GM18519 (cell line): ENCODE measurements around the gene GNAQ.
"Not testable (repeated sequence)": the region's sequence is repeated elsewhere in the genome, so short reads cannot be mapped to it uniquely, and the experiment has no call there.

Source experiments
- ATAC-seq: cut with Tn5 transposase; IDR thresholded peaks from one replicate; pipeline ENCODE4 v1.9.1; 2021; ENCODE audit warnings: mild to moderate bottlenecking, moderate library complexity; ENCODE audit not compliant: unreplicated experiment, low FRiP score

Gene GNAQ

DNA sequence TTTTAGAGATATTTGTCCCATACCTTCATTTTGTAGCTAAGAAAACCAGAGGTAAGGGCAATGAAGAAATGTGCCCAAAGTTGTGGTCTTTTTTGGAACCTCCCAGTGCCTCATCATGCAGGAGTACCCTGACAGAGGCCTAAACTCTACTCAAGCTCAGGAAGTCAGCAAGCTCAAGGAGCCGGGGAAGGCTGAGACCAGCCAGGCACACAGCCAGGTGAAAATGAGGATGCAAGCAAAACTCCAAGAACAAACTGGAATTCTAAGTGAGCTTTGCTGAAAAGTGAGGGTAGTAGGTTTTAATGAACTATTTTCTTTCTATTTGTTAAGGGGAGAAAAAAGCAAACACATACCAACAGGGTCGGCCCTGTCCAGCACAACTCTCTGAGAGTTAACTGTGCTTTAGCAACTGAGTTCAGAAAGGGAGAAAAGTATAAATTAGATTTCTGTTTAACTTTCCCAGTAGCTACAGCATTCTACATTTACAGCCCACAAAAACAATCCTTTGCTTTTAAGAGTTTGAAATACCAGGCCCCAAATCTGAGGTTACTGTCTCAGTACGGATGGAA lies 146.4 kb downstream of the GNAQ start:
- ATAC-seq = no peak

DNA sequence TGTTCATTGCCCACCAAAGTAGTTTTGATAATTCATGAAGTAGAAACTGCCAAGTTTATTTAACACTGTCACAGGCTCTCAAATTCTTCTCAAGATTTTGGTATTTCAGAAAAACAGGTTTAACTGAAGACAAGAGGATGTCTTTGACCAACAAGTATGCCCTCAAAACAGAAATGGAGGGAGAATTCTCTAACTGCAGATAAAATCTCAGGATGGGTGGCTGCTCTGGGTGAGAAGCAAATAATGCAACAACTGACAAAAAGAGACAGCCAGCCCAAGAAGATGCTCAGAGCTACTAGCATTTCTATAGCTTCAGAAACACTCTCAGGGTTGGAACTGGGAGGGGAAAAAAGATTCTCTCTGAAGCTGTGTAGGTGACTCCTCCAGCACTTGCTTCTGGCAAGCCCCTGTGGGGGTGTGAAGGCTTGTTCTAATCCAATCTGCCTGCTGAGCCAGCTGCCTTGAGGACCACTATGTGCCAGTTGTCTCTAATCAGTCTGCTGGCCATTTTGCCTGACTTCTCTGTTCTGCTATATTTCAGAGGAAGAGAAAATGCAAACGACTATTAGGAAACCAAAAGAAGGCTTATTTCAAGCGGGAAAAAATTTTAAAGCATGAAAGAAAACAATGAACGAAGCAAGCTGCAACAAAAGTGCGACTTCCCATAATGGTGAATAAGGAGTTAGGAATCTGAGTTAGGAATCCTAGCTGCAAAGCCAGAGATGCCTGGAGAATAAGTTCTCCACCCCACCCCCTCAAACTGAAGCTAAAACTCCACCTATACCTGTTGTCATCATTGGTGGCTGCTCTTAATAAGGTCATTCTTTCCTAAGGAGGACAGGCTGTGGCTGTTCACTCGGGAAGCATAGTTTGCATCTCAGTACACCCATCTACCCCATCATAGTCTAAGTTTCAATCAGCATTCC lies 147.5 kb downstream of the GNAQ start:
- no peak for ATAC-seq

DNA sequence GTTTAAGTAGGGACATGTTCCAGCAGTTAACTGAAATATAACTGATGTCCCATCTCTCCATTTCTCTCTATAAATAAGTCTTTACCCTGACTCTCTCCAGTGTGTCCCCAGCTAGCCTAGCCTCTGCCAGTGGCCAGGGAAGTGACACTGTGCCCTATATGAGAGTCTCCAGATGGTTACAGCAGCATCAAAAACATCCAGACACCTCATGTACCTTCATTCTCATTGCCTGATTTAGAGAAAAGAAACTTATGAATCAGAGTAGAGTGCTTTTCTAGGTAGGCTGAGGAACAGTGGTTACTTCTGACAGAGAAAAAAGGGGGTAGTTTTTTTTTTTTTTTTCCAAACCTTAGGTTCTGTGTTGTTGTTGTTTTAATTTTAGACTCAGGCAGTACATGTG lies 148.5 kb downstream of the GNAQ start:
- no peak for ATAC-seq

DNA sequence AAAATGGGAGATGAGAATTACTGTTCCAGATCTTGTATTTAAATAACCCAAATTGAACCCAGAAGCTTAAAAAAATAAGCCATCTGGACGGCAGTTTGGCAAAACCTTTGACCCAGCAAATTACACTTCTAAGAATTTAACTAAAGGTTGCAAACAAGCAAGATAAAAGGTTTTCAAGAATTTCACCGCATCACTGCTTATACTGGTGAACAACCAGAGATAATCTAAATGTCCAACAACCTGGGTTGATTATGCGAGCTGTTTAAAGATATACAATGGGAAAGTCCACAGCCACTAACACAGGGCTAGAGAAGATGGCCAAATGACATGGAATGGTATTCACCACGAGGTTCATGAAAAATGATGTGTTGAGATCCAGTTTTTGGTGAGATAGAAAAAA lies 149.3 kb downstream of the GNAQ start:
- ATAC-seq = no peak

DNA sequence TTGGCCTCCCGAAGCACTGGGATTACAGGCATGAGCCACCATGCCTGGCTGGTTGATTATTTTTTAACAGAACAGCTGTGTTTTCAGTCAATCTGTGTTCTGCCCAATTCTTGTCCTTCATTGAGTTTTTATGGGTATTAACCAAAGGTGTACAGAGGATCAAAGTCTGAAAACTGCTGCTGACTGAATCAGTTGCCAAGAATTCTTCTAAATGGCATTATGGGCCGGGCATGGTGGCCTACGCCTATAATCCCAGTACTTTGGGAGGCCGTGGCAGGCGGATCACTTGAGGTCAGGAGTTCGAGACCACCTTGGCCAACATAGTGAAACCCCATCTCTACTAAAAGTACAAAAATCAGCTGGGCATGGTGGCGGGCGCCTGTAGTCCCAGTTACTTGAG lies 150.0 kb downstream of the GNAQ start:
- not testable (repeated sequence) for ATAC-seq

DNA sequence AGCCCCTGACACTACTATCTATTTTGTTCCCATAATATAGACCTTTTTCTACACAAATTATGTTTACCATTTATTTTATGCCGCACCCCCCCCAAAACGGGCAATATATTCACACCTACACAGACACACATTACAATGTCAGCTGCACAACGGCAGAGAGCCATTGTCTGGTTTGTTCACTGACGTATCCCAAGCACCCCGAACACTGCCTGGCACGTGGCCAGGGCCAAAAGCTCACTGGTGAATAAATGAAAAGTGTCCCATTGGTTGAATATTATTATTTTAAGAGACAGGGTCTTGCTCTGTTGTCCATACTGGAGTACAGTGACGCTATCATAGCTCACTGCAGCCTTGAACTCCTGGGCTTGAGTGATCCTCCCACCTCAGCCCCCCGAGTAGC lies 150.5 kb downstream of the GNAQ start:
- ATAC-seq = no peak

DNA sequence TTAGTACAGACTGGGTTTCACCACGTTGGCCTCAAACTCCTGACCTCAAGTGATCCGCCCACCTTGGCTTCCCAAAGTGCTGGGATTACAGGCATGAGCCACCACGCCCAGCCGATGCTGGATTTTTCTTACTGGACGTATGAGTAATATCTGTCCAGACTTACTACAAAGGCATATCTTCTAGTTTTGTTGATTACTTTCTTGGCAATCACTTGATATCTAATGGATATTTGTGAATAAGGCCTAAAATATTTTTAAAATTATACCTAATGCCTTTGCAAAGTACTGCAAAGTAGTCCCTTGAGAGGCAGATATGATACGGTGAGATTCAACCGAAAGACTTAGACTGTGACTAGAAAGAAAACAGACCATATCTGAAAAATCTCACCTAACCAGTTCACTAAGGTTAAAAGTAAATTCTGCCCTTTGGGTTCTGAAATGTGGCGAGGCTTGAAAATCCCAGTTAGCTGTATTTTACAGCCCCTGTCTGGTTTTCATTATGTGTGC lies 152.1 kb downstream of the GNAQ start:
- ATAC-seq = no peak

DNA sequence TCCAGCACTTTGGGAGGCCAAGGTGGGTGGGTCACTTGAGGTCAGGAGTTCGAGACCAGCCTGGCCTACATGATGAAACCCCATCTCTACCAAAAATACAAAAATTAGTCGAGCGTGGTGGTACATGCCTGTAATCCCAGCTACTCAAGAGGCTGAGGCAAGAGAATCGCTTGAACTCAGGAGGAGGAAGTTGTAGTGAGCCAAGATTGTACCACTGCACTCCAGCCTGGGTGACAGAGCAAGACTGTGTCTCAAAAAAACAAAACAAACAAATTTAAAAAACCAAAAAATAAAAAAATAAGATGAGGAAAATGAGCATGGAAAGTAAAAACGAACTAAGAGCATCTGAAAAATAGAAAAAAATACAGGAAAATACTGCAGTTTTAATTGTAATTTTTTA lies 152.8 kb downstream of the GNAQ start:
- ATAC-seq = not testable (repeated sequence)

DNA sequence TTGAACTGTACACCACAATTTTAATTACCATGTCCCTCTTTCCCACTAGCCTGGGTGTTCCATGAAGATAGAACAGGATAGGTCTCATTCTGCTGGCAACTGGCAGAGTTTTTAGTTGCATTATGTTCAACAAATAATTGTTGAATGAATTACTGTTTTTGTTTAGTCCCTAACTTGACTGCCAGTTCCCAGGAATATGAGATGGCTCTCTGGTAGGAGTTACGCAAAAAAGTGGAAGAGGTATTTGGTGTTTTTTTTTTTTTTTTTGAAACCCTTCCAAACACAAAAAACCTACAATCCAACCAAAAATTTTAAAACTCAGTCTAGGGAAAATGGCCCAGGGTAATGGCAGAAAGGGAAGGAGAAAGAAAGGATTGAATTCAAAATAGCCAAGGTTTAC lies 153.6 kb downstream of the GNAQ start:
- no peak for ATAC-seq

DNA sequence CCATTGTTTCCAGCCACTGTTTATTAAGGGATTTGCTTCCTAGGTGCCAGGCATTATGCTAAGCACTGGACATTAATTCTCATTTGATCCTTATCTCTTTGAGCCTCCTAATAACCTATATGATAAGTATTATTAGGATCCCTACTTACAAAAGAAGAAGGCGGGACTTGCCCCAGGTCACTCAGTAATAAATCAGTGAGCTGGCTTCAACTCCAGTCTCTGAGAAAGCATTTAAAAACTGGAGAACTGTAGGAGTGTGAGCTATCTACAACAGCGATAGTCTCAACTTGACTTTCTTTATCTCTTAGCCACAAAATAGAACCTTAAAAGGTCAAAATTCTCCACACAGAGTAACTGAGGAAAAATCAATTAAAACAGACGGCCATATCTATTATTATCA lies 155.0 kb downstream of the GNAQ start:
- ATAC-seq = no peak

DNA sequence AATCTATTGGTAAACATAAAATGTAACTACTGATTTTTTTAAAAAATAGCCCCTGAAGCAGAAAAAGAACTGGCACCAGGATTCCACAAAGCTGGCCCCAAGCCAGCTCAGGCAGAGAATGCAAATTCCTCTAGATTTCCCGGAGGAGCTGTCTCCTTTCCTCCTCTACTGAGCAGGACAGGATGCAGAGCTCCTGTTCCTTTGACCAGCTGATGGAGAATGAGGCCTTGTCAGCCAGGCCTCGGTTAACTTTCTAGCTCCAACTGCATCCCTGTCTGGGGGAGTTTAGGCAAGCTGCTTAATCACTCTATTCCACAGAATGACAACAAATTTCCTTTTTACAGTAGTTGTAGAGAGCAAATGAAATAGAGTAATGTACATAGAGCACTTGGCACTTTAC lies 155.5 kb downstream of the GNAQ start:
- ATAC-seq = no peak

DNA sequence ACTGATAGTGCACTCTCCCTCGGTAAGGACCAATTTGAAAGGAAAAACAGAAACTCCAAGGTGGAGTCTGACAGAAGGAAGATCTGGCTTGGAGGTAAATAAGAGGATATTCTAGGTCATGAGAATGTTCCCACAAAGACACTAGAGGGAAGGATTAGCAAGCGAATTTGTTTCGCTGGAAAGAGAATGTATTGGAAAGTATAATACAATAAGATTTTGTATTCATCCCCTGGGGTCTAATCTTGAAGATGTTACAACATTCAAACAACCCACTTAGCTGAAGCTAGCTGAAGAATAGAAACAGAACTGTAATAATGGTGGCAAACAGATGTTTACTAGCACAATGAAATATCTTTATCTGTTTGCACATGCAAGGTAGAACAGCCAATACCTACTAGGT lies 158.7 kb downstream of the GNAQ start:
- no peak for ATAC-seq

DNA sequence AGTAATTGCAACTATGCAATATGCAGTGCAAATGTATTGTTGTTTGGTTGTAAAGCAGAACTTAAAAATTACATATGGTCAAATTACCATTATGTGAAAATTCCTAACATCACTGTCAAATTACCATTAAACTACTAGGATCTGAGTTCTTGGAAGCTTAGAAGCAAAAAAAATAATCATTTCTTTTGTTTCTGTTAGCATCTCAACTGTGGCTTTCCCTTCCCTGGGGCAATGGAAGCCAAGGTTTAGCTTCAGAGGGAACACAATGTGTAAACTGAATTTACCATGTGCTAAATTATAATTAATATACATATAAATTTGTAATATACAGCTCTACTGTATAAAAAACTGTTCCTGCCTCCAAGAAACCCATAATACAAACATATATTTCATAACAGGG lies 159.4 kb downstream of the GNAQ start:
- ATAC-seq = no peak

DNA sequence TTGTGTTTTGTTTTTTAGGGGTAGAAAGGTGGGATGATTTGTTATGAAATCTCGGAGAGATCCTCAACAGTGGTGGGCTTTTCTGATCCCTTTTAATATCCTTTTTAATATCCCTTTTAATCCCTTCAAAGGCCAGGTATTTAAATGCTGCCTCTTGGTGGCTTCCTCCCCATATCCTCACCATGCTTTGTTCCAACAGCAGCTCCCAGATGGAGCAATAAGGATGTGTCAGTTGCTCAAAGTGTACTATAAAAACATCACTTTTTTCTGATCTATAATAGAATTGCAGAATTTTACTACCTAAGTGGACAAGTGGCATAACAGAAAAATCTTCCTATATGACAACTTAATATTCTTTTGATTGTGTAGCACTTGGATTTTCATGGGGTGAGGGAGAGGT lies 160.1 kb downstream of the GNAQ start:
- ATAC-seq = no peak

DNA sequence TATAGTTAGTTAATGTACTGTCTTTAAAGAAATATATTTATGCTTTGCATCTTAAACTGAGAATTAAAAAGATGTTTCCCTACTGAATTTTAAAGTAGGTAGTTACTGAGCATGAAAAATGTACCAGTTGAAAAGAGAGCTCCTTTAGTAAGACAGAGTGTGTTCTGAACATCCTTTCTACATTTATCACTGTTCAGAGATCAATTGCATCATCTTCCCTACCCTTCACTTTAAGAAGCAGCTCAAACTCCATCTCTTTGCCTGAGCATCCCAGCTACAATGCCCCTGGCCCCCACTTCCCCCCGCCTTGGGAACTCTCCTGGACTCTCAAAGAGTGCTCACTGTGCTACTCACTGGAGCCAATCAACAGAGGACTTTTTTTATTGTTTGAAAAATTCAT lies 164.7 kb downstream of the GNAQ start:
- ATAC-seq = no peak

DNA sequence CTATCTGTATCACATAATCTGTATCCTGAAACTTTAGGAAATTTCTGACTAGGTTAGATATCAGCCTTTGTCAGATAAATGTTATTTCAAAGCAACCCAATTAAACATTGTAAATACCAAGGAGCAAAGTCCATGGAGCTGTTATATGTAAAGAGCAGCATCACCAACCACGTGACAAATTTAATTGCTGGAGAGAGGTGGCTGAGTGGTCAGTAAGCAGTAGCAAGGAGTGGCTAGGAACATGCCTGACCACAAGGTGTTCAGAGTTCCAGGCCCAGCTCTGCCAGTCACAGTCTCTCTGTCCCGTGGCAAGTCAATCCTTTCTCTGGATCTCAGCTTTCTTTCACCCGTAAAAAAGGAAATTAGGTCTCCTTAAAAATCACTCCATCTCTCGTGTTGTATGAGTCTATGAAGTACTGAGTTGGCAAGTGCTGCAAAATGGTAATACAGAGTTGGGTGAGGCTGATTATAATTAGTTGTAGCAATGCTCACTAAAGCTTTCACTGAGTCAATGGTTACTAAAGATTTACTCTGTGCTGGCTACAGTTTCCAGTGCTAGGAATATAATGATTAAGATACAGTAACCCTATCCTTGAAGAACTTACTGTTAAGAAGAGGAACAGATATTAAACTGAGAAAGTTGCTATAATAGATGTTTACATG lies 166.1 kb downstream of the GNAQ start:
- no peak for ATAC-seq

DNA sequence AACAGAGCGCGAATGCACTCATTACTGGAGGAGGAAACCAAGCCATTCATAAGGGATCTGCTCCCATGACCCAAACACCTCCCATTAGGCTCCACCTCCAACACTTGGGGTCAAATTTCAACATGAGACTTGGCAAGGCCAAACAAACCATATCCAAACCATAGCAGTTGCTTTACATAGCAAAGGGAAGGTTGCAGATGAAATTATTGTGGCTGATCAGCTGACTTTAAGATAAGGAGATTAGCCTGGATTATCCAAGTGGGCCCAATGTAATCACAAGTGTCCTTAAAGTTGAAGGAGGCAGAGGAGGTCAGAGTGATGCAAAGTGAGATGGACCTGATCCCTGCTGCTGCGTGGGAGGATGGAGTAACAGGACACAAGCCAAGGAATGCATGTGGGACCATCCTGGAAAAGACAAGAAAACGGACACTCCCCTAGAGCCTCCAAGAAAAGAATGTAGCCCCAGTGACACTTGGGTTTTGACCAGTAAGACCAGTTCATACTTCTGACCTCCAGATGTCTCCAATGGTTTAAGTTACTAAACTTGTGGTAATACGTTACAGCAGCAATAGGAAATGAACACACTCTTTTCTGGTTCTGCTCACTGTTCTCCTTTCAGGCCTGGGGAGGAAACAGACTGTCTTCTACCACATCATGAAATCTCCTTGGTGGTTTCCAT lies 167.3 kb downstream of the GNAQ start:
- ATAC-seq = no peak

DNA sequence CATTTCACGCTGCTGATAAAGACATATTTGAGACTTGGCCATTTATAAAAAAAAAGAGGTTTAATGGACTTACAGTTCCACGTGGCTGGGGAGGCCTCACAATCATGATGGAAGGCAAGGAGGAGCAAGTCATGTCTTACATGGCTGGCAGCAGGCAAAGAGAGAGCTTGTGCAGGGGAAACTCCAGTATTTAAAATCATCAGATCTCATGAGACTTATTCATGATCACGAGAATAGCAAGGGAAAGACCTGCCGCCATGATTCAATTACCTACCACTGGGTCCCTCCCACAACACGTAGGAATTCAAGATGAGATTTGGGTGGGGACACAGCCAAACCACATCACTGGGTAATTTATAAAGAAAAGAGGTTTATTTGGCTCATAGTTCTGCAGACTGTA lies 168.0 kb downstream of the GNAQ start:
- ATAC-seq = not testable (repeated sequence)

DNA sequence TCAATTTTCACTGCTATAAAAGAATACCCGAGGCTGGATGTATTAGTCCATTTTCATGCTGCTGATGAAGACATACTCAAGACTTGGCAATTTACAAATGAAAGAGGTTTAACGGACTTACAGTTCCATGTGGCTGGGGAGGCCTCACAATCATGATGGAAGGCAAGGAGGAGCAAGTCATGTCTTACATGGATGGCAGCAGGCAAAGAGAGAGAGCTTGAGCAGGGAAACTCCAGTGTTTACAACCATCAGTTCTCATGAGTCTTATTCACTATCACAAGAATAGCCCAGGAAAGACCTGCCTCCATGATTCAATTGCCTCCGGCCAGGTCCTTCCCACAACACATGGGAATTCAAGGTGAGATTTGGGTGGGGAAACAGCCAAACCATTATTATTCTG lies 170.7 kb downstream of the GNAQ start:
- not testable (repeated sequence) for ATAC-seq

DNA sequence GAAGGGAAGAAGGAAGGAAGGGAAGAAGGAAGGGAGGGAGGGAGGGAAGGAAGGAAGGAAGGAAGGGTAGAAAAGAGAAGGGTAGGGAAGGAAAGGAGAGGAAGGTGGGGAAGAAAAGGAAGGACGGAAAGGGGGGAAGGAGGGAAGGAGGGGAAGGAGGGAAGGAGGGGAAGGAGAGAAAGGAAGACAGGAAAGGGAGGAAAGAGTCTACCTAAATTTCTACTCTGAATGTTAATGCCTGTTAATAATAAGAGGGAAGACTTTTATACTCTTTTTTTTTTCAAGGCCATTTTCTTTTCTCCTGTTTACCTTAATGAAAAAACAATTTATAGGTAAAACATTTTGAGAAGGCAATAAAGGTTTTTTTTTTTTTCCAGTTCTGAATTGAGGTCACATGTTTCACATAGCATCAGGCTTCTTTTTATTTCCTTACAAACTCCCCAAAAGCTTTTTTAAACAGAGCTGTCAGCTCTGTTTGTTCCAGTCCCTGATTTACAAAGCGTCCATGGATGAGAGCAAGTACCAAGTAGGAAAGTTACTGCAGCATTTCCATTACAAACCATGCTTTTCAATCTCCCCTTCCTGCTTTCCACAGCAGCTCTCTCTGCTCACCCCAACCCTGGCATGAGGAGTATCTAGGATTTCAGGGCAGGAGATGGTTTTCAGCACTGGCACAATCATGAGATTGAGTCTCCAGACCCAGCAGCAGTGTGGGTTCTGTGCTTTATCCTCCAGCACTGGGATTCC lies 173.9 kb downstream of the GNAQ start:
- no peak for ATAC-seq
